Thyroid gland (tissue), 4 donors: ENCODE measurements around the gene MYPN.

ENCODE experiments used
- POLR2A ChIP-seq, 2 donors: fragments of 450-650 bp; IDR thresholded peaks; one replicate each; pipeline ENCODE4 v1.6.1; 2017; ENCODE audit warnings: antibody characterized with exemption in 2 of 2, mild to moderate bottlenecking in 2 of 2, moderate library complexity in 1 of 2
- TF ChIP-seq, protein P1 (sequence below), 6 experiments: fragments of 200-600 bp in 3 of 6; fragments of 450-650 bp in 3 of 6; sonication (generic) in 3 of 6; IDR thresholded peaks; one replicate each; pipeline ENCODE4 v1.5.1; 2016 to 2019; ENCODE audit warnings: antibody characterized with exemption in 6 of 6, mild to moderate bottlenecking in 2 of 6, inconsistent platforms in 1 of 6, moderate library complexity in 1 of 6

- TF ChIP-seq, protein P1, sequence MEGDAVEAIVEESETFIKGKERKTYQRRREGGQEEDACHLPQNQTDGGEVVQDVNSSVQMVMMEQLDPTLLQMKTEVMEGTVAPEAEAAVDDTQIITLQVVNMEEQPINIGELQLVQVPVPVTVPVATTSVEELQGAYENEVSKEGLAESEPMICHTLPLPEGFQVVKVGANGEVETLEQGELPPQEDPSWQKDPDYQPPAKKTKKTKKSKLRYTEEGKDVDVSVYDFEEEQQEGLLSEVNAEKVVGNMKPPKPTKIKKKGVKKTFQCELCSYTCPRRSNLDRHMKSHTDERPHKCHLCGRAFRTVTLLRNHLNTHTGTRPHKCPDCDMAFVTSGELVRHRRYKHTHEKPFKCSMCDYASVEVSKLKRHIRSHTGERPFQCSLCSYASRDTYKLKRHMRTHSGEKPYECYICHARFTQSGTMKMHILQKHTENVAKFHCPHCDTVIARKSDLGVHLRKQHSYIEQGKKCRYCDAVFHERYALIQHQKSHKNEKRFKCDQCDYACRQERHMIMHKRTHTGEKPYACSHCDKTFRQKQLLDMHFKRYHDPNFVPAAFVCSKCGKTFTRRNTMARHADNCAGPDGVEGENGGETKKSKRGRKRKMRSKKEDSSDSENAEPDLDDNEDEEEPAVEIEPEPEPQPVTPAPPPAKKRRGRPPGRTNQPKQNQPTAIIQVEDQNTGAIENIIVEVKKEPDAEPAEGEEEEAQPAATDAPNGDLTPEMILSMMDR (IDR thresholded peaks at IDR 0.05), result no peak
- no peak for TF ChIP-seq POLR2A (IDR thresholded peaks at IDR 0.05)
Observed at GRCh38 chr10:68107651-68108050, 1.6 kb upstream of the MYPN start.
